Measurements from ENCODE around the gene TEX22. TPM values are rescaled to one million over a fixed set of nuclear protein-coding genes. Genes with fewer than 3 reads are reported as not detected.

The TEX22 gene
- total RNA-seq, 1 experiment from 2014 or later = 2.6 TPM

DNA sequence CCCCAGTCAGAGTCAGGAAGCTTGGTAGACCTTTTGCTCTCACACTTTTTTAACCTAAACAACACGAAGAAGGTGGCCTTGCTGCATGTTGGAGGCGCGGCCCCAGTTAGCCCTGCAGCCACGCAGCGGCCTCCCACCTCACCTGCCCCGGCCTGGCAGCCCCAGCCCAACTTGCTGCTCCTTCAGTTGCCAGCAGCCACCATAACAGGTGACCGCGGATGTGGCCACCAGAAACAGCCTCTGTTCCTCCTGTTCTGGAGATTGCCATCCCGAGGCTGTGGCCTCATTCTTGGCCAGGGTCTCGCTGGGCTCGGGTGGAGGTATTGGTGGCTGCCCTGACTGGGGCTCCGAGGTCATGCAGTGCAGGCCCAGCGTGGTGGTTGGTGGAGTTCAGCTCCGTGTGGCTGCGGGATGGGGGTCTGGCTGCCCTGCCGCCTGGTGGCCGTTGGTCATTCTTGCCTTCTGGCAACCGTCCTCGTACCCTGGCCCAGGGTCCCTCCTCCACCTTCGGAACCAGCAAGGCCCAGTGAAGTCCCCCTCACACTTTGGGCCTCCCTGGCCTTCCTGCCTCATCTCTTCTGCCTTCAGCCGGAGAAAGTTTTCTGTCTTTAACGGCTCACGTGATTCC, 20.7 kb upstream of the TEX22 start:
- Histone ChIP-seq H3K9me2 (ENCODE audit: insufficient read depth) (no peaks in the 10 kb centered on the region), H3K79me2 (ENCODE audit: low read depth) (no peaks in the 10 kb centered on the region), H3K27me3 (ENCODE audit: insufficient read depth, low read depth) (no peaks in the 10 kb centered on the region), H3F3A (ENCODE audit: insufficient read depth, low read depth) (no peaks in the 10 kb centered on the region), H4K20me1 (ENCODE audit: insufficient read depth) (no peaks in the 10 kb centered on the region), H3K4me3 (no peak overlapping the region), H3K9me3 (ENCODE audit: insufficient read depth, low read depth) (no peaks in the 10 kb centered on the region), H3K36me3 (ENCODE audit: low read depth) (no peaks in the 10 kb centered on the region), H3K27ac (no peak overlapping the region), H3K4me1 (replicated peaks; ENCODE audit: insufficient read depth) (no peaks in the 10 kb centered on the region), H2AFZ (no peak overlapping the region), H3K4me2 (no peak overlapping the region)
- POLR2A ChIA-PET (ENCODE audit: unreplicated experiment) = no interaction called here
- TF ChIP-seq, protein P1, sequence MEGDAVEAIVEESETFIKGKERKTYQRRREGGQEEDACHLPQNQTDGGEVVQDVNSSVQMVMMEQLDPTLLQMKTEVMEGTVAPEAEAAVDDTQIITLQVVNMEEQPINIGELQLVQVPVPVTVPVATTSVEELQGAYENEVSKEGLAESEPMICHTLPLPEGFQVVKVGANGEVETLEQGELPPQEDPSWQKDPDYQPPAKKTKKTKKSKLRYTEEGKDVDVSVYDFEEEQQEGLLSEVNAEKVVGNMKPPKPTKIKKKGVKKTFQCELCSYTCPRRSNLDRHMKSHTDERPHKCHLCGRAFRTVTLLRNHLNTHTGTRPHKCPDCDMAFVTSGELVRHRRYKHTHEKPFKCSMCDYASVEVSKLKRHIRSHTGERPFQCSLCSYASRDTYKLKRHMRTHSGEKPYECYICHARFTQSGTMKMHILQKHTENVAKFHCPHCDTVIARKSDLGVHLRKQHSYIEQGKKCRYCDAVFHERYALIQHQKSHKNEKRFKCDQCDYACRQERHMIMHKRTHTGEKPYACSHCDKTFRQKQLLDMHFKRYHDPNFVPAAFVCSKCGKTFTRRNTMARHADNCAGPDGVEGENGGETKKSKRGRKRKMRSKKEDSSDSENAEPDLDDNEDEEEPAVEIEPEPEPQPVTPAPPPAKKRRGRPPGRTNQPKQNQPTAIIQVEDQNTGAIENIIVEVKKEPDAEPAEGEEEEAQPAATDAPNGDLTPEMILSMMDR (conservative IDR thresholded peaks at IDR 0.05) = no peak
- TF ChIP-seq EZH2 (IDR thresholded peaks at IDR 0.05; ENCODE audit: low read depth) = no peak
- BruUV-seq (replicated peaks) = no TSS peak
- CTCF ChIA-PET = no interaction called here
- intact Hi-C loops (cut with micrococcal nuclease; ENCODE audit: unreplicated experiment) = no loop called here
- no peak for DNase-seq

DNA sequence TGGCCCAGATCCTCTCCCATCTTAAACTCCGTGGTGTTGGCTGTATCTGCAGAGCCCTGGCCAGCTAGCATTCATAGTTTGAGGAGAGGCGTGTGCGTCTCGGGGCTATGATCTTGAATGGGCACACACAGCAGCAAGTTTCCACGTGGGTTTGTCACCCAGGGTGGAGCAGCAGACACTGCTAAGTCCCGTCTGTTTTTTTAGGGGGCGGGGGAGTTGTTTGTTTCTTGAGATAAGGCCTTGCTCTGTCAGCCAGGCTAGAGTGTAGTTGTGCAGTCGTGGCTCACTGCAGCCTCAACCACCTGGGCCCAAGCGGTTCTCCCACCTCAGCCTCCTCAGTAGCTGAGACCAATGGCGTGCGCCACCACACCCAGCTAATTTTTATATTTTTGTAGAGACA, 20.1 kb upstream of the TEX22 start:
- TF ChIP-seq EZH2 (IDR thresholded peaks at IDR 0.05; ENCODE audit: low read depth) = no peak
- TF ChIP-seq, protein P1 (conservative IDR thresholded peaks at IDR 0.05) = no peak
- Histone ChIP-seq H3F3A (ENCODE audit: insufficient read depth, low read depth) (no peaks in the 10 kb centered on the region), H3K79me2 (ENCODE audit: low read depth) (no peaks in the 10 kb centered on the region), H4K20me1 (ENCODE audit: insufficient read depth) (no peaks in the 10 kb centered on the region), H3K27me3 (ENCODE audit: insufficient read depth, low read depth) (no peaks in the 10 kb centered on the region), H3K9me3 (ENCODE audit: insufficient read depth, low read depth) (no peaks in the 10 kb centered on the region), H2AFZ (no peak overlapping the region), H3K27ac (no peak overlapping the region), H3K4me3 (no peak overlapping the region), H3K4me2 (no peak overlapping the region), H3K4me1 (replicated peaks; ENCODE audit: insufficient read depth) (no peaks in the 10 kb centered on the region), H3K9me2 (ENCODE audit: insufficient read depth) (no peaks in the 10 kb centered on the region), H3K36me3 (ENCODE audit: low read depth) (no peaks in the 10 kb centered on the region)
- BruUV-seq (replicated peaks) = no TSS peak
- CTCF ChIA-PET = no interaction called here
- intact Hi-C loops (cut with micrococcal nuclease; ENCODE audit: unreplicated experiment) = no loop called here
- DNase-seq = no peak
- POLR2A ChIA-PET (ENCODE audit: unreplicated experiment) = no interaction called here

DNA sequence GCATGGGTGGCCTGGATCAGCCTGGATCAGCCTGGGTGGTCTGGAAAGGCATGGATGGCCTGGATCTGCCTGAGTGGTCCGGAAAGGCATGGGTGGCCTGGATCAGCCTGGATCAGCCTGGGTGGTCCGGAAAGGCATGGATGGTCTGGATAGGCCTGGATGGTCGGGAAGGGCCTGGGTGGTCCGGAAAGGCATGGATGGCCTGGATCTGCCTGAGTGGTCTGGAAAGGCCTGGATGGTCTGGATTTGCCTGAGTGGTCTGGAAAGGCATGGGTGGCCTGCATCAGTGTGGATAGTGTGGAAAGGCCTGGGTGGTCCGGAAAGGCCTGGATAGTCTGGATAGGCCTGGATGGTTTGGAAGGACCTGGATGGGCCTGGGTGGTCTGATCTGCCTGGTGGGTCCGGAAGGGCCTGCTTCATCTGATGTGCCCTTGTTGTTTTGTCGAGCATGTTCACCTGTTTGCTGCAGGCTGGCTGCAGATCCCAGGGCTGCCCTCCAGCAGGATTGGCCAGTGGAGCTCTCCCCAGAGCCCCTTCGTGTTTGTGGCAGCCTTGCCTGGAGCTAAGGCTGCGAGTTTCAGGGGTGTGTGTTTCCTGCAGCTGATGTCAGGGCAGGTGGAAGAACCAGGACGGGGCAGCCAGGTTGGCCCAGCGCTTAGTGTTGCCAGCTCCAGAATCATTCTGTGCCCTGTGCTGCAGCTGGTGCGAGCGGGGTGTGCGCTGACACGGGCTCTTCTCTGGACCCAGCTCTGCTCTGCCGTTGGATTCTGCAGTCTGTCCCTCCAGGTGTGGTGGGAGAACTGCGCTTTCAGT, 19.3 kb upstream of the TEX22 start:
- H3K4me1 ChIP-seq (replicated peaks; ENCODE audit: insufficient read depth) = no peaks in the 10 kb centered on the region
- ChIA-PET CTCF (no interaction called here), POLR2A (ENCODE audit: unreplicated experiment) (no interaction called here)
- no peaks in the 10 kb centered on the region for H3K9me3 ChIP-seq (ENCODE audit: insufficient read depth, low read depth)
- H3K79me2 ChIP-seq (ENCODE audit: low read depth) = no peaks in the 10 kb centered on the region
- intact Hi-C loops (cut with micrococcal nuclease; ENCODE audit: unreplicated experiment) = no loop called here
- H2AFZ ChIP-seq = no peak overlapping the region
- H3K36me3 ChIP-seq (ENCODE audit: low read depth) = no peaks in the 10 kb centered on the region
- H4K20me1 ChIP-seq (ENCODE audit: insufficient read depth) = no peaks in the 10 kb centered on the region
- H3K4me3 ChIP-seq = no peak overlapping the region
- BruUV-seq (replicated peaks) = no TSS peak
- no peaks in the 10 kb centered on the region for H3F3A ChIP-seq (ENCODE audit: insufficient read depth, low read depth)
- H3K4me2 ChIP-seq = no peak overlapping the region
- H3K9me2 ChIP-seq (ENCODE audit: insufficient read depth) = no peaks in the 10 kb centered on the region
- no peak for TF ChIP-seq EZH2 (IDR thresholded peaks at IDR 0.05; ENCODE audit: low read depth)
- TF ChIP-seq, protein P1 (conservative IDR thresholded peaks at IDR 0.05) = no peak
- no peaks in the 10 kb centered on the region for H3K27me3 ChIP-seq (ENCODE audit: insufficient read depth, low read depth)
- DNase-seq = no peak
- no peak overlapping the region for H3K27ac ChIP-seq

All from PC-9 (cell line).